OCI-LY3 (cell line): ENCODE results near the gene STIM1.

Source experiments
- H2AFZ ChIP-seq: fragments of 200-600, 300-600 bp; shearing (Covaris generic); 2 replicates; pipeline ENCODE4 v1.6.0; 2014; ENCODE audit warnings: antibody characterized with exemption, low read depth, low read length
- H3K27ac ChIP-seq: fragments of 200-600, 300-600 bp; sonication (generic); 2 replicates; pipeline ENCODE4 v1.5.1; 2014; ENCODE audit warnings: mild to moderate bottlenecking, low read length, moderate library complexity, mixed read lengths
- H3K27me3 ChIP-seq: fragments of 200-600, 300-600 bp; sonication (generic); 2 replicates; pipeline ENCODE4 v1.6.1; 2014; ENCODE audit warnings: low read depth, low read length, mixed read lengths
- H3K36me3 ChIP-seq: fragments of 200-600, 300-600 bp; sonication (generic); replicated peaks from 2 replicates; pipeline ENCODE3; 2014; ENCODE audit warnings: low read depth, low read length, mixed read lengths
- H3K4me1 ChIP-seq: fragments of 300-600, 200-600 bp; sonication (generic); 2 replicates; pipeline ENCODE4 v1.6.1; 2014; ENCODE audit warnings: low read length, mixed read lengths
- H3K4me2 ChIP-seq: fragments of 200-600, 300-600 bp; sonication (generic); 2 replicates; pipeline ENCODE4 v1.6.1; 2014; ENCODE audit warnings: low read length, mixed read lengths
- H3K4me3 ChIP-seq: fragments of 300-600, 200-600 bp; sonication (generic); 2 replicates; pipeline ENCODE4 v1.5.1; 2014; ENCODE audit warnings: antibody characterized with exemption, mild to moderate bottlenecking, low read length, moderate library complexity
- H3K79me2 ChIP-seq: fragments of 300-600, 200-600 bp; shearing (Covaris generic); 2 replicates; pipeline ENCODE4 v1.6.1; 2014; ENCODE audit warnings: mild to moderate bottlenecking, low read length, mixed read lengths
- H3K9ac ChIP-seq: fragments of 300-600, 200-600 bp; shearing (Covaris generic); 2 replicates; pipeline ENCODE4 v1.6.0; 2014; ENCODE audit warnings: mild to moderate bottlenecking, low read length, moderate library complexity
- H3K9me3 ChIP-seq: fragments of 200-600, 300-600 bp; shearing (Covaris generic); 2 replicates; pipeline ENCODE4 v1.6.1; 2014; ENCODE audit warnings: low read length, mixed read lengths; ENCODE audit not compliant: insufficient read depth
- H4K20me1 ChIP-seq: fragments of 200-600, 300-600 bp; sonication (generic); 2 replicates; pipeline ENCODE4 v1.6.1; 2016; ENCODE audit warnings: low read length, mixed read lengths; ENCODE audit not compliant: insufficient read depth
- CTCF ChIP-seq: fragments of 200-600, 300-600 bp; sonication (generic); IDR thresholded peaks from 2 replicates; pipeline ENCODE4 v1.5.1; 2014; ENCODE audit warnings: antibody characterized with exemption, low read length, low read depth
- EZH2phosphoT487 ChIP-seq: fragments of 200-600 bp; shearing (Covaris generic); IDR thresholded peaks from 2 replicates; pipeline ENCODE4 v1.6.1; 2018; ENCODE audit warnings: antibody characterized with exemption, mixed run types, low read depth

Gene STIM1

GRCh38 chr11:3891751-3892150 lies 36.3 kb downstream of the STIM1 start:
- H3K27me3 ChIP-seq, result no peaks in the 10 kb centered on the region
- no peak overlapping the region for H3K27ac ChIP-seq
- no peaks in the 10 kb centered on the region for H3K9me3 ChIP-seq
- H3K36me3 ChIP-seq, result no peaks in the 10 kb centered on the region
- H3K79me2 ChIP-seq, result peaks cover 20% of the 10 kb centered on the region
- TF ChIP-seq CTCF (no peak), EZH2phosphoT487 (no peak)
- no peak overlapping the region for H3K9ac ChIP-seq
- no peak overlapping the region for H3K4me2 ChIP-seq
- no peak overlapping the region for H3K4me3 ChIP-seq
- H2AFZ ChIP-seq, result no peak overlapping the region
- peaks cover 17% of the 10 kb centered on the region for H3K4me1 ChIP-seq
- peaks cover 28% of the 10 kb centered on the region for H4K20me1 ChIP-seq

DNA sequence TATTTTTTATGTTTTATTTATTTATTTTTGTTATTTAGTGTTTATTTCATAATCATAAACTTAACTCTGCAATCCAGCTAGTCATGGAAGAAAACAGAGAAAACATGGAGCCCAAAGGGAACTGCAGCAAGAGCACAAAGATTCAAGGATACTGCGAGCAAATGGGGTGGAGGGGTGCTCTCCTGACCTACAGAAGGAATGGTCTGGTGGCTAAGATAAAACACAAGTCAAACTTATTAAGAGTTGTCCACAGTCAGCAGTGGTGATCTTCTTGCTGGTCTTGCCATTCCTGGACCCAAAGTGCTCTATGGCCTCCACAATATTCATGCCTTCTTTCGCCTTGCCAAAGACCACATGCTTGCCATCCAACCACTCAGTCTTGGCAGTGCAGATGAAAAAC lies 36.7 kb downstream of the STIM1 start:
- Histone ChIP-seq H3K4me2 (no peak overlapping the region), H3K27me3 (no peaks in the 10 kb centered on the region), H3K4me3 (no peak overlapping the region), H3K4me1 (peaks cover 17% of the 10 kb centered on the region), H4K20me1 (peaks cover 26% of the 10 kb centered on the region), H2AFZ (no peak overlapping the region), H3K27ac (no peak overlapping the region), H3K9ac (no peak overlapping the region), H3K9me3 (no peaks in the 10 kb centered on the region), H3K79me2 (peaks cover 23% of the 10 kb centered on the region), H3K36me3 (no peaks in the 10 kb centered on the region)
- TF ChIP-seq CTCF (no peak), EZH2phosphoT487 (no peak)

GRCh38 chr11:3893311-3893710 lies 37.8 kb downstream of the STIM1 start:
- Histone ChIP-seq H3K27ac (peak overlapping the region; percentile 59; the same call in 1 of the 2 replicates), H3K4me3 (peak overlapping the region; percentile 56), H3K4me1 (peaks cover 17% of the 10 kb centered on the region), H3K27me3 (no peaks in the 10 kb centered on the region), H4K20me1 (peaks cover 19% of the 10 kb centered on the region), H3K36me3 (no peaks in the 10 kb centered on the region), H3K79me2 (peaks cover 23% of the 10 kb centered on the region), H2AFZ (no peak overlapping the region), H3K9ac (no peak overlapping the region), H3K4me2 (peak overlapping the region; percentile 78), H3K9me3 (no peaks in the 10 kb centered on the region)
- no peak for TF ChIP-seq EZH2phosphoT487
- no peak for TF ChIP-seq CTCF

- Histone ChIP-seq H3K27ac (peak overlapping the region; percentile 59), H3K9me3 (no peaks in the 10 kb centered on the region), H3K4me1 (peaks cover 17% of the 10 kb centered on the region), H4K20me1 (peaks cover 15% of the 10 kb centered on the region), H2AFZ (no peak overlapping the region), H3K4me3 (peak overlapping the region; percentile 56), H3K27me3 (no peaks in the 10 kb centered on the region), H3K9ac (peak overlapping the region; percentile 30; the same call in 1 of the 2 replicates), H3K36me3 (no peaks in the 10 kb centered on the region), H3K79me2 (peaks cover 19% of the 10 kb centered on the region), H3K4me2 (peak overlapping the region; percentile 78)
- TF ChIP-seq EZH2phosphoT487 (no peak), CTCF (no peak)
Measured at GRCh38 chr11:3894128-3894731, 38.8 kb downstream of the STIM1 start.
